HG02642 (cell line): Measurements from ENCODE around the gene CHD9NB.

Experiments
- ATAC-seq: cut with Tn5 transposase; IDR thresholded peaks from one replicate; pipeline ENCODE4 v1.9.1; 2021; ENCODE audit warnings: mild to moderate bottlenecking; ENCODE audit not compliant: unreplicated experiment, poor library complexity

The CHD9NB gene

GRCh38 chr16:53052519-53053501 is at the start of gene CHD9NB:
Gene CHD9NB (minus strand): TSS chr16:53052897. CDS start chr16:53044158, 8,739 bp downstream.
- ATAC-seq = no peak

DNA sequence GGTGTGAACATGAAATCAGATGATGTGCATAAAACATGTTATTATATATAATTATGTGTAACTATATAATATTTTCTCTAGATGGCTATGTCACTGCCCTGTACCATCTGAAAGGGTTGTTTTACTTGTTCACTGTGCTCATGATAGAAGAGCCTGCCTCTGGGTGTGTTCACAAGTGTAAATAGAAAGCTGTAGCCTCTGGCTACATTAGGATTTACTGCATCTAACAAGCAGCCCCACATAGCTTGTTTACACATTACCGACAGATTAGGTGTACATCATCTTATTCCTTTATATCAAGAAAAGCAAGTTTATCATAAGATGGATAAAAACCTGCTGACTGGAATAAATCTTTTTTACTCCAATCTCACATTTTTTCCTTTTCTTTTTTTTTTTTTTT is 48.2 kb upstream of the CHD9NB start:
- no peak for ATAC-seq

DNA sequence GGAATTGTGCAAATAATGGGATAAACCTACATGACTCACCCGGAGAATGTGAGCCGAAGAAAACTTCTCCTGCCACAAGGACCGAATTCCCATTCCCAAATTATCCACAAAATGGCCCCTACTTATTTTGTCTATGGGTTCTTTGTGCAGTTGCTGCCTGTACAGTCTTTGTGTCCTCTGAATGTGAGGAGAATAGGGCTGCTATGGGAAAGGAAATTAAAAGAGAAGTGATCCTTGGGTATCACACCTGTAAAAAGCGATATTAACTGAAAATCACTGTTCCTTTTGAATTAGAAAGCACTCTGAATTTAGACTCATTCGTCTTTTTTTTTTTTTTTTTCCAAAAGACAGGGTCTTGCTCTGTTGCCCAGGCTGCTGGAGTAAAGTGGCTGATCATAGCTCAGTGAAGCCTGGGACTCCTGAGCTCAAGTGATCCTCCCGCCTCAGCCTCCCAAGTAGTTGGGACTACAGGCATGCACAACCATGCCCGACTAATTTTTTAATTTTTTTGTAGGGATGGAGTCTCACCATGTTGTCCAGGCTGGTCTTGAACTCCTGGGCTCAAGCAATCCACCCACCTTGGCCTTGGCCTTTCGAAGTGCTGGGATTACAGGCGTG is 47.5 kb upstream of the CHD9NB start:
- no peak for ATAC-seq

DNA sequence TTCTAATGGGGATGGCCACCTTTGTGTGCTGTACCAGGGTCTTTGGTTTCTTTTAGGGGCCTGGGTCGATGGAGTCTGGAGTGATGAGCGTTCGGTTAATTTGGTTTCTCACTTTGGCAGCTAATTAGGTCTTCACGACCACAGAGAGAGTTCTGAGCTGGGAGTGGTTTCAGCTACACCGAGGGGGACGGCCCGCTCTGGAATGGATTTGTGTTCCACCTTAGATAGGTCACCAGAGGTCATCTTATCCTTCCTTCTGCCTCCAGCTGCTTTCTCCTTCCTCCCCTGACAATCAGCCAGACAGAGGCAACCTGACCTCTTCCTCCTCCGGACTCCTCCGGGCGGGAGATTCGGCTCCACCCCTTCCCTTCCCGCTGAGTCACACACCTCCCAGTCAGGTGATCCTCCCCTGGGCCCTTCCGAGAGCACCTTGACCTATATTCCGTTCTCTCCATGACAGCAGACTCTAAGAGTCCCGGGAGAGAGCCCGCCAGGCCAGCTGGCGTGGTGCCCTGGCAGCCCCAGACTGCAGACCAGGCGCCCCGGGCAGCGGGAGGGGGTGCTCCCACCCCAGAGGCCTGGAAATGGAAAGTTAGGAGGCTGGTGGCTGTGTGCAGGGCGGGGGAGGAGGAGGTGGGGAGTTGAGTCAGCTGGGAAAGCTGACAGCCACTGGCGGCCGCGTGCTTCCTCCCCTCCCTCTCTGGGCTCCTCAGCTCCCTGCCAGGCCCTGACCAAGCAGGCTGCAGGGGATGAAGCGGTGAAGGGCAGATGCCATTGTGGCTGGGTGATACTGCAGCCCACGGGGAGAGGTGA is 46.8 kb upstream of the CHD9NB start:
- peak; percentile 57 for ATAC-seq

GRCh38 chr16:53098526-53099317 is 46.0 kb upstream of the CHD9NB start:
- ATAC-seq = peak; percentile 74

GRCh38 chr16:53097190-53097589 is 44.5 kb upstream of the CHD9NB start:
- no peak for ATAC-seq

GRCh38 chr16:53094013-53094630 is 41.4 kb upstream of the CHD9NB start:
- ATAC-seq = peak; percentile 52

GRCh38 chr16:53093162-53093744 is 40.6 kb upstream of the CHD9NB start:
- no peak for ATAC-seq

DNA sequence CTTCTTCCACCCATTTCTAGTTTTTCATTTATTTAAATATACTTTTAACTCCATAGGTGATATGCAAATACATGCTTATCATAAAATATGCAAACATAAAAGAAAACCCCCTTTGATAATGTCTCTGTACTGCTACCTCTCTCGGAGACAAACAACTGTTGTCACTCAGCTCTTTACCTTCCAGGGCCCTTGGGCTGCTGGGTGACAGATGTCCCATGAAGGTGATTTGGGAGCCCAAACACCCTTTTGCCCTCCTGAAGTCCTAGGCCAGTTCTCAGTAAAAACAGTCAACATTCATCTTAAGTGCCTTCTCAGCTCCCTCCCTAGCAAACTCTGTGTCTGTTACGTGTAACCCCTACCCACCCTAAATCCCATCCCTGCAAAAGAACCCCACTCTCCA is 39.6 kb upstream of the CHD9NB start:
- ATAC-seq = no peak

- peak; percentile 64 for ATAC-seq
Observed at GRCh38 chr16:53091466-53092211, 38.9 kb upstream of the CHD9NB start.

DNA sequence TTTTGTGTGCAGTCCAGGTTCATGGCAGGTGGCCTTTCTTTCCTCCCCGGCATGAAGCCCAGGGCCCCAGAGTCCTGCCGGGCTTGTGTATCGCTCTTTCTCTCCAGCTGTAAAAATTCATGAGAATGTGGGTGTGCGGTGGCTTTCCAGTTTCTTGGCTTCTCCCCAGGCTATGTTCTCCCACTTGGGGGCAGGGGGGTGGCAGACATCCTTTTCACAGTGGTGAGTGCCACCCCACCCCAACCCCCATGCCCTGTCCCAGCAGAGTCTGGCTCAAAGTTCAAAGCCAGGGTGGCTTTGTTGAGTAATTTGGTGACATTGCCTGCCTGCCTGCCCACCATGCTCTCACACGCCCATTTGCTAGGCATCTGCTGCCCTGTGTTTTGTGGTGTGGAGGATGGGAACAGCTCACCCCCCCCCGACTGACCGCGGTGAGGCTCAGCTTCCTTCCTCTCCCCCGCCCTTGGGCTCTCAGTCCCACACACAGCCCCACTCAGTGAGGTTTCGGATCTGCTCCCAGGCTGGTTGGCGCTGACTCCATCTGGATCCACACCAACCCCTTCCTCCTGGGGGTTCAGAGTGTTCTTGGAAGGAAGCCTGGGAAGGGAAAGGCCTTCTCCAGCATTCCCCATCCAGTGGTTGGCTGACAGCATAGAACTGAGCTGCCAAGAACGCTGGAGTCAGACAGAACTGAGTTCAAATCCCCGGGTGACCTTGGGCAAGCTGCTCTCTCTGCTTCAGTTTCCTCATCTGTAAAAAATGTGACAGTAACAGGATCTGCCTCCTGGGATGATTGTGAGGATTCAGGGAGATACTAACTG is 38.1 kb upstream of the CHD9NB start:
- ATAC-seq = peak; percentile 58

DNA sequence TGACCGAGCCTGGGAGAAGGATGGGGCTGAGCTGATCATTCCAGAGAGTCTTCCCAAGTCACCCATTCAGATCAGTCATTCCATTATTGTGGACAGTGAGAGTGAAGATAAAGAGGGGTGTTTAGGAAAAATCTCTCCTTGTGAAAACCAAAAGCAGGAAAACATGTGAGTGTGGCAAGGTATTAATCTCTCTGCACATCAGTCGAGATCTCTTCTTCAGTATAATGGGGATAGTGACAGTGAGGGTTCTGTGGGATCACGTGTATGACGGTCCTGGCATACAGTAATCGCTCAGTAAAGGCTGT is 37.5 kb upstream of the CHD9NB start:
- ATAC-seq = no peak

DNA sequence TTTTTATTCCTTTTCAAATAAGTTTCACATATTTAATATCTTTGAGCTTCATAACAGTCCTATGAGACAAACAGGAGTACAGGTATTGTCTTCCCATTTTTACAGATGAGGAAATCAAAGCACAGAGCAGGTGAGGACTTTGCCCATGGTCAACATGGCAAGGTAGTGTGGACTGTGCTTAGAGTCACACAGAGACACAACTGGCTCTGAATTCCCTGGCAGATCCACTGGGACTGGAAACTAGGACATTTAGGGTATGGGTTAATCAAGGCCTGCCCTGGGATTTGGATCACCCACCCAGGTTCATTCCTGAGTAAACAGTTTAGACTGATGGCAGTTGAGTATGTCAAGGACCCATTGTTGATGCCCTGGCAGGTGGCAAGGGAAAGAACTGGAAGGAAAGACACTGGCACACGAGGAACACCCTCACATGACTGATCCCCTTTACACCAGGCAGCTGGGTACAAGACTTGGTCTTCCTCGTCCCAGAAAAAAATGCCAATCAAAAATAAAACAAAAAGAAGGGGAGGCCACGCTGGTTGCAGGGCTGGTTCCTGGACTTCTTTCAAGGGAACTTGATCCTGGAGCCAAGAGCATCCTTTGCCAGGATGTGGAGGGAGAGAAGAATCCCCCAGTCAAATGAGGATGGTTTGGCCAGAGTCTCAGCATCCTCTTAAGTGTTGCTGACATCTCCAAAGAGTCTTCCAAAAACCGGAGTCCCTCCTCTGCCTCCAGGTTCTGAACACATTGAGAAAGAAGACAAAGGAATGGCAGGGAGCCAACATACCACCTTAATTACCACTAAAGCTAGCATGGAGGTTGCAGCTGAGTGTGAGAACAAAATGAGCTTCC is 37.0 kb upstream of the CHD9NB start:
- no peak for ATAC-seq

DNA sequence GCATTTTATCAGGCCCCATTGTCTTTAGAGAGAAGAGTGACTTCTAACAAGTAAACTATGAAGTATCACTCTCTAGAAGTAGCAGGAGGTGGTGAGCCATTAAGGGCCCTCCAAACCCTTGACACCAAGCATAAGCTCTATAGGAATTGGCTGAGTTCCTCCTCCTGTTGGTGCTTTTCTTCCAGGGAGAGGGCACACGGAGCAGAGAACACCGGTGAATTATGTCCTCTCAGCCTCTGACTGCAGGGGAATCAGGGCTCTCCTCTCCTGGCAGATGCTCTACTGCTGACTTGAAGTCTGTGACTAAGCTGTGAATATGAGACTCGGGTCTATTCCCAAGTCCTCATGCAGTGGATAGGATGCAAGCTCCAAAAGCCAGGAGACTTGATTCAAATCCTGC is 34.4 kb upstream of the CHD9NB start:
- no peak for ATAC-seq

GRCh38 chr16:53085931-53086421 is 33.3 kb upstream of the CHD9NB start:
- ATAC-seq = no peak

DNA sequence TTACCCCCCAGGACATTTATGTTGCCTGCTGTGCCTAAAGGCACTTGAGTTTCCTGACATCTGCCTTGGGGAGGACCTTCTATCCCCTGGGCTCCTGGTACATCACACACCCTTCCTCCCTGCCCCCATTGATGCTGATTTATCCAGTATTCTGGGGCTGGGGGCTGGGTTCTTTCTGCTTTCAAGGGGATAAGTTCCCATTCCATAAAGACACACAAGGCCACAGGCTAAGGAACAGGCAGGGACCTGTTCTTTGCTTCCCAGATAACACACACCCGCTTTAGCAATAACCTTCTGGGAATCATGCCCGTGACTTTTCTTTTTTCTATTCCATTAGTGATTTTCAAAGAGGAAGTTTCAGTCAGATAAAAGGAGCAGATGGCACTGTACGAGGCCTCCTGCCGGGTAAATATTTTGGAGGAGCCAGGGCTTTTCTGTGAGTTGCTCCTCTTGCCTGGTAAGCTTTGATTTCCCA is 32.7 kb upstream of the CHD9NB start:
- no peak for ATAC-seq
